ENCODE data around the gene RALB. TPM values are rescaled to one million over a fixed set of nuclear protein-coding genes. Genes with fewer than 3 reads are reported as not detected.
A peak's percentile ranks its signal among the peaks of the same experiment; 100 is the strongest.

RALB gene
- polyA plus RNA-seq, 2 of the 4 experiments (the other 2 are of a cell fraction): 72.9 to 76.5 TPM

DNA sequence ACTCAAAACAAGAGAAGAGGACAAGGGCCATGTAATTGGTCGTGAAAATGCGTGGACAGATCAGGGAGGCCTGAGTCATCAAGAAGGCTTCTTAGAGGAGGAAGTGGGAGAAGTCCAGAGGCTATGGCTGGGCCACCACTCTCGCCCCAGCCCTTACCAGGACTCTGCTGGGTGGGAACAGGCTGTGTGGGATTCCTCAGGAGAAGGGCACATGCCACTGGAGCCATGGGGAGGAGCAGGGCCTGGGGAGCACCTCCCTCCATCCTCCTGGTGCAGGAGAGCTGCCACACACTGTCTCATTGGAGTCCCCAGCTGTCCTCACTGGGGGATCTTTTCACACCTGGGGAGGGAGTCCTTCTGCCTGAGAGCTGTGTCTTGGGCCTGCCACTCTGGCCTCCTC is 9.4 kb upstream of the RALB start:
- no peak for DNase-seq (ENCODE audit: low read depth in 1 of 2, low spot score in 1 of 2)
- CTCF ChIA-PET: interaction anchor here (1.0 kb wide), 1 partner anchor 19 kb away, joined by 4 read pairs; no protein-coding TSS in a partner anchor
- POLR2A ChIA-PET: no interaction called here
- FAIRE-seq: no peak
- TF ChIP-seq HOXA7 (CRISPR knock-in tag; IDR thresholded peaks at IDR 0.05): no peak
- TF ChIP-seq POLR2A (IDR thresholded peaks at IDR 0.05; ENCODE audit: low read length): no peak
- TF ChIP-seq TFCP2L1 (CRISPR knock-in tag; IDR thresholded peaks at IDR 0.05): no peak
- TF ChIP-seq NR3C1 (IDR thresholded peaks at IDR 0.05): no peak
- no peak for TF ChIP-seq NPAS2 (CRISPR knock-in tag; IDR thresholded peaks at IDR 0.05; ENCODE audit: borderline replicate concordance)
- TF ChIP-seq, protein P1, sequence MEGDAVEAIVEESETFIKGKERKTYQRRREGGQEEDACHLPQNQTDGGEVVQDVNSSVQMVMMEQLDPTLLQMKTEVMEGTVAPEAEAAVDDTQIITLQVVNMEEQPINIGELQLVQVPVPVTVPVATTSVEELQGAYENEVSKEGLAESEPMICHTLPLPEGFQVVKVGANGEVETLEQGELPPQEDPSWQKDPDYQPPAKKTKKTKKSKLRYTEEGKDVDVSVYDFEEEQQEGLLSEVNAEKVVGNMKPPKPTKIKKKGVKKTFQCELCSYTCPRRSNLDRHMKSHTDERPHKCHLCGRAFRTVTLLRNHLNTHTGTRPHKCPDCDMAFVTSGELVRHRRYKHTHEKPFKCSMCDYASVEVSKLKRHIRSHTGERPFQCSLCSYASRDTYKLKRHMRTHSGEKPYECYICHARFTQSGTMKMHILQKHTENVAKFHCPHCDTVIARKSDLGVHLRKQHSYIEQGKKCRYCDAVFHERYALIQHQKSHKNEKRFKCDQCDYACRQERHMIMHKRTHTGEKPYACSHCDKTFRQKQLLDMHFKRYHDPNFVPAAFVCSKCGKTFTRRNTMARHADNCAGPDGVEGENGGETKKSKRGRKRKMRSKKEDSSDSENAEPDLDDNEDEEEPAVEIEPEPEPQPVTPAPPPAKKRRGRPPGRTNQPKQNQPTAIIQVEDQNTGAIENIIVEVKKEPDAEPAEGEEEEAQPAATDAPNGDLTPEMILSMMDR (IDR thresholded peaks at IDR 0.05): no peak
- TF ChIP-seq FOSB (CRISPR knock-in tag; IDR thresholded peaks at IDR 0.05): no peak
- TF ChIP-seq, protein P2, sequence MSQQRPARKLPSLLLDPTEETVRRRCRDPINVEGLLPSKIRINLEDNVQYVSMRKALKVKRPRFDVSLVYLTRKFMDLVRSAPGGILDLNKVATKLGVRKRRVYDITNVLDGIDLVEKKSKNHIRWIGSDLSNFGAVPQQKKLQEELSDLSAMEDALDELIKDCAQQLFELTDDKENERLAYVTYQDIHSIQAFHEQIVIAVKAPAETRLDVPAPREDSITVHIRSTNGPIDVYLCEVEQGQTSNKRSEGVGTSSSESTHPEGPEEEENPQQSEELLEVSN (IDR thresholded peaks at IDR 0.05; ENCODE audit: borderline replicate concordance, low read depth): no peak
- no peak for TF ChIP-seq RNF2 (IDR thresholded peaks at IDR 0.05; ENCODE audit: borderline replicate concordance, low read depth)
- no peak for TF ChIP-seq NFE2L2 (conservative IDR thresholded peaks at IDR 0.05; ENCODE audit: low read length)
- TF ChIP-seq KDM1A (IDR thresholded peaks at IDR 0.05; ENCODE audit: low read depth): no peak
- TF ChIP-seq HEYL (CRISPR knock-in tag; IDR thresholded peaks at IDR 0.05): no peak
- TF ChIP-seq, protein P3, sequence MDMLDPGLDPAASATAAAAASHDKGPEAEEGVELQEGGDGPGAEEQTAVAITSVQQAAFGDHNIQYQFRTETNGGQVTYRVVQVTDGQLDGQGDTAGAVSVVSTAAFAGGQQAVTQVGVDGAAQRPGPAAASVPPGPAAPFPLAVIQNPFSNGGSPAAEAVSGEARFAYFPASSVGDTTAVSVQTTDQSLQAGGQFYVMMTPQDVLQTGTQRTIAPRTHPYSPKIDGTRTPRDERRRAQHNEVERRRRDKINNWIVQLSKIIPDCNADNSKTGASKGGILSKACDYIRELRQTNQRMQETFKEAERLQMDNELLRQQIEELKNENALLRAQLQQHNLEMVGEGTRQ (IDR thresholded peaks at IDR 0.05): no peak
- no peak for TF ChIP-seq HDAC2 (IDR thresholded peaks at IDR 0.05)
- TF ChIP-seq, protein P4, sequence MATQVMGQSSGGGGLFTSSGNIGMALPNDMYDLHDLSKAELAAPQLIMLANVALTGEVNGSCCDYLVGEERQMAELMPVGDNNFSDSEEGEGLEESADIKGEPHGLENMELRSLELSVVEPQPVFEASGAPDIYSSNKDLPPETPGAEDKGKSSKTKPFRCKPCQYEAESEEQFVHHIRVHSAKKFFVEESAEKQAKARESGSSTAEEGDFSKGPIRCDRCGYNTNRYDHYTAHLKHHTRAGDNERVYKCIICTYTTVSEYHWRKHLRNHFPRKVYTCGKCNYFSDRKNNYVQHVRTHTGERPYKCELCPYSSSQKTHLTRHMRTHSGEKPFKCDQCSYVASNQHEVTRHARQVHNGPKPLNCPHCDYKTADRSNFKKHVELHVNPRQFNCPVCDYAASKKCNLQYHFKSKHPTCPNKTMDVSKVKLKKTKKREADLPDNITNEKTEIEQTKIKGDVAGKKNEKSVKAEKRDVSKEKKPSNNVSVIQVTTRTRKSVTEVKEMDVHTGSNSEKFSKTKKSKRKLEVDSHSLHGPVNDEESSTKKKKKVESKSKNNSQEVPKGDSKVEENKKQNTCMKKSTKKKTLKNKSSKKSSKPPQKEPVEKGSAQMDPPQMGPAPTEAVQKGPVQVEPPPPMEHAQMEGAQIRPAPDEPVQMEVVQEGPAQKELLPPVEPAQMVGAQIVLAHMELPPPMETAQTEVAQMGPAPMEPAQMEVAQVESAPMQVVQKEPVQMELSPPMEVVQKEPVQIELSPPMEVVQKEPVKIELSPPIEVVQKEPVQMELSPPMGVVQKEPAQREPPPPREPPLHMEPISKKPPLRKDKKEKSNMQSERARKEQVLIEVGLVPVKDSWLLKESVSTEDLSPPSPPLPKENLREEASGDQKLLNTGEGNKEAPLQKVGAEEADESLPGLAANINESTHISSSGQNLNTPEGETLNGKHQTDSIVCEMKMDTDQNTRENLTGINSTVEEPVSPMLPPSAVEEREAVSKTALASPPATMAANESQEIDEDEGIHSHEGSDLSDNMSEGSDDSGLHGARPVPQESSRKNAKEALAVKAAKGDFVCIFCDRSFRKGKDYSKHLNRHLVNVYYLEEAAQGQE (IDR thresholded peaks at IDR 0.05): no peak
- TF ChIP-seq PHF8 (IDR thresholded peaks at IDR 0.05; ENCODE audit: borderline replicate concordance, low read depth): no peak
- no peak for TF ChIP-seq ZSCAN20 (CRISPR knock-in tag; IDR thresholded peaks at IDR 0.05)
- no peak for TF ChIP-seq POLR2AphosphoS2 (conservative IDR thresholded peaks at IDR 0.05; ENCODE audit: low read length)
- TF ChIP-seq EHF (CRISPR knock-in tag; IDR thresholded peaks at IDR 0.05): no peak
- H3K4me2 ChIP-seq: no peak overlapping the region
- H3K9me3 ChIP-seq: no peaks in the 10 kb centered on the region
- no peak overlapping the region for H3K4me3 ChIP-seq
- WGBS (ENCODE audit: missing lambda C conversion rate): 61% methylated on average over 3 of the region's 3 CpGs
- H3K4me1 ChIP-seq: peaks cover 44% of the 10 kb centered on the region
- no peak for ATAC-seq
- peak overlapping the region in 1 of 2 experiments; percentile 59; a peak in 3 of 6 replicates for H3K27ac ChIP-seq

DNA sequence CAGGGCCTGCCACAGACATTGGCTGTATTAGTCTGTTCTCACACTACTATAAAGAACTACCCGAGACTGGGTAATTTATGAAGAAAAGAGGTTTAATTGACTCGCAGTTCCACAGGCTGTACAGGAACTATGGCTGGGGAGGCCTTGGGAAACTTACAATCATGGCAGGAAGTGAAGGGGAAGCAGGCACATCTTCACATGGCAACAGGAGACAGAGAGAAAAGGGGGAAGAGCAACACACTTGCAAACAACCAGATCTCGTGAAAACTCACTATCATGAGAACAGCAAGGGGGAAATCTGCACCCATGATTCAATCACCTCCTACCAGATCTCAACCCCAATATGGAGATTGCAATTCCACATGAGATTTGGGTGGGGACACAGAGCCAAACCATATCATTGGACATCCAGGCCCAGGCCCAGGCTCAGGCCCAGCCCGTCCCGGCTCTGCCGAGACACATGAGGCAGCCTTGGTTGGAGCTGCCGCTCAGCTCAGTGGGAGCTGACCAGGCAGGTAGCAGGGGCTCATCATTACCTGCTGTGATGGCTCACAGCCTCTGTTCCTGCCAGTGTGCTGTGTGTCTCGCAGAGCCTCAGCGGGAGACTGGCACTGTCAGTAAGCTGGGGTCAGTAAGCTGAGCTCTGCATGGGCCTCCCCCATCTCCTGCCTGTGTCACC is 8.6 kb upstream of the RALB start:
- DNase-seq (ENCODE audit: low read depth in 1 of 2, low spot score in 1 of 2): no peak
- POLR2A ChIA-PET: no interaction called here
- FAIRE-seq: no peak

More for the DNA sequence above, 8.6 kb upstream of the RALB start:
- Histone ChIP-seq H3K4me3 (no peak overlapping the region), H3K27ac (no peak overlapping the region), H3K4me2 (no peak overlapping the region), H3K9me3 (no peaks in the 10 kb centered on the region), H3K4me1 (peaks cover 36% of the 10 kb centered on the region)
- 92% methylated on average over 7 of the region's 9 CpGs for WGBS (ENCODE audit: missing lambda C conversion rate)
- ATAC-seq: no peak
- no peak for TF ChIP-seq ESRRA (IDR thresholded peaks at IDR 0.05; ENCODE audit: borderline replicate concordance, low read length)
- no peak for TF ChIP-seq EHF (CRISPR knock-in tag; IDR thresholded peaks at IDR 0.05)
- no peak for TF ChIP-seq RCOR1 (IDR thresholded peaks at IDR 0.05; ENCODE audit: low read depth, low read length)
- CTCF ChIA-PET: interaction anchor here (1.2 kb wide), 2 partner anchors 18 to 69 kb away, joined by 3 to 4 read pairs; no protein-coding TSS in a partner anchor

All from A549 (cell line).